SK-N-SH treated with all-trans-retinoic acid at 6 μM for 48 hours (cell line): ENCODE results near the gene SP2.

Source experiments
- ARNTL ChIP-seq: fragments of 450-650 bp; formaldehyde crosslinking; IDR thresholded peaks from 2 replicates; pipeline ENCODE4 v1.5.0; 2020; ENCODE audit warnings: low read depth, mild to moderate bottlenecking, moderate library complexity, borderline replicate concordance
- ESRRG ChIP-seq: fragments of 250-450 bp; sonication (Bioruptor Pico); IDR thresholded peaks from 2 replicates; pipeline ENCODE4 v1.6.1; 2021; ENCODE audit warnings: mild to moderate bottlenecking
- ISL1 ChIP-seq: fragments of 250-450 bp; sonication (Bioruptor Pico); IDR thresholded peaks from 2 replicates; pipeline ENCODE4 v2.1.2; 2022; ENCODE audit warnings: mild to moderate bottlenecking, moderate library complexity
- PPARA ChIP-seq: fragments of 250-450 bp; sonication (Bioruptor Pico); IDR thresholded peaks from 2 replicates; pipeline ENCODE4 v1.5.0; 2020; ENCODE audit warnings: mild to moderate bottlenecking, borderline replicate concordance
- RARB ChIP-seq: fragments of 250-450 bp; sonication (Bioruptor Pico); IDR thresholded peaks from 2 replicates; pipeline ENCODE4 v1.8.0; 2021; ENCODE audit warnings: mild to moderate bottlenecking, moderate library complexity
- ZC3H10 ChIP-seq: fragments of 250-450 bp; sonication (Bioruptor Pico); IDR thresholded peaks from 2 replicates; pipeline ENCODE4 v1.5.1; 2021; ENCODE audit warnings: mild to moderate bottlenecking, moderate library complexity
- ZFP3 ChIP-seq: fragments of 250-450 bp; sonication (Bioruptor Pico); IDR thresholded peaks from 2 replicates; pipeline ENCODE4 v1.5.0; 2020; ENCODE audit warnings: mild to moderate bottlenecking, moderate library complexity
- ZFP30 ChIP-seq: fragments of 450-650 bp; formaldehyde crosslinking; IDR thresholded peaks from 2 replicates; pipeline ENCODE4 v1.5.0; 2022; ENCODE audit warnings: mild to moderate bottlenecking, moderate library complexity
- ZNF565 ChIP-seq: fragments of 450-650 bp; formaldehyde crosslinking; conservative IDR thresholded peaks from 2 replicates; pipeline ENCODE4 v1.5.0; 2020; ENCODE audit warnings: low read depth, mild to moderate bottlenecking, moderate library complexity
- ZNF8 ChIP-seq: fragments of 450-650 bp; formaldehyde crosslinking; IDR thresholded peaks from 2 replicates; pipeline ENCODE4 v1.5.0; 2020; ENCODE audit warnings: mild to moderate bottlenecking, moderate library complexity
- TF ChIP-seq, protein P1 (sequence below): fragments of 250-450 bp; sonication (Bioruptor Pico); IDR thresholded peaks from 2 replicates; pipeline ENCODE4 v1.5.1; 2021; ENCODE audit warnings: mild to moderate bottlenecking, moderate library complexity
- TF ChIP-seq, protein P2 (sequence below): fragments of 250-450 bp; sonication (Bioruptor Pico); IDR thresholded peaks from 2 replicates; pipeline ENCODE4 v1.8.0; 2021; ENCODE audit warnings: low read depth, mild to moderate bottlenecking, moderate library complexity, borderline replicate concordance
- TF ChIP-seq, protein P3 (sequence below): fragments of 250-450 bp; sonication (Bioruptor Pico); IDR thresholded peaks from 2 replicates; pipeline ENCODE4 v1.8.0; 2020; ENCODE audit warnings: mild to moderate bottlenecking, moderate library complexity, borderline replicate concordance

DNA sequence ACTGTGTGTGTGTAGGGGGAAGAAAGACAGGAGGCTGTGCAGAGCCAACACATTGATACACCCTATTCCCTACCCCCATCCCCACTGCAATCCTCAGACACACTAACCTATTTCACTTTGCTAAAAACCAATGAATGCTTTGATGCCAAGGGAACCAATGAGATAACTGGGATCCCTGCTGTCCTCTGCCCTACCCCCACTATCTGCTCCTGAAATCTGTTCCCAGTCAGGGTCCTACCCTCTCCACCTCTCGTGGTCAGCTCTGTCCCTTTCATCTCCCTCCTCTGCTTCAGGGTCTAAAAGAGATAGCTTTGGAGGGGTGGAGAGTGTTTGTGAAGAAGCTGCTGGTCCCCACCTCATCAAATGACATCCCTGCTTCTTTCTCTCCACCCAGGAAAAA, 26.0 kb upstream of the SP2 start:
- TF ChIP-seq, protein P1, sequence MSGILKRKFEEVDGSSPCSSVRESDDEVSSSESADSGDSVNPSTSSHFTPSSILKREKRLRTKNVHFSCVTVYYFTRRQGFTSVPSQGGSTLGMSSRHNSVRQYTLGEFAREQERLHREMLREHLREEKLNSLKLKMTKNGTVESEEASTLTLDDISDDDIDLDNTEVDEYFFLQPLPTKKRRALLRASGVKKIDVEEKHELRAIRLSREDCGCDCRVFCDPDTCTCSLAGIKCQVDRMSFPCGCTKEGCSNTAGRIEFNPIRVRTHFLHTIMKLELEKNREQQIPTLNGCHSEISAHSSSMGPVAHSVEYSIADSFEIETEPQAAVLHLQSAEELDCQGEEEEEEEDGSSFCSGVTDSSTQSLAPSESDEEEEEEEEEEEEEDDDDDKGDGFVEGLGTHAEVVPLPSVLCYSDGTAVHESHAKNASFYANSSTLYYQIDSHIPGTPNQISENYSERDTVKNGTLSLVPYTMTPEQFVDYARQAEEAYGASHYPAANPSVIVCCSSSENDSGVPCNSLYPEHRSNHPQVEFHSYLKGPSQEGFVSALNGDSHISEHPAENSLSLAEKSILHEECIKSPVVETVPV (CRISPR knock-in tag), result no peak
- TF ChIP-seq, protein P2, sequence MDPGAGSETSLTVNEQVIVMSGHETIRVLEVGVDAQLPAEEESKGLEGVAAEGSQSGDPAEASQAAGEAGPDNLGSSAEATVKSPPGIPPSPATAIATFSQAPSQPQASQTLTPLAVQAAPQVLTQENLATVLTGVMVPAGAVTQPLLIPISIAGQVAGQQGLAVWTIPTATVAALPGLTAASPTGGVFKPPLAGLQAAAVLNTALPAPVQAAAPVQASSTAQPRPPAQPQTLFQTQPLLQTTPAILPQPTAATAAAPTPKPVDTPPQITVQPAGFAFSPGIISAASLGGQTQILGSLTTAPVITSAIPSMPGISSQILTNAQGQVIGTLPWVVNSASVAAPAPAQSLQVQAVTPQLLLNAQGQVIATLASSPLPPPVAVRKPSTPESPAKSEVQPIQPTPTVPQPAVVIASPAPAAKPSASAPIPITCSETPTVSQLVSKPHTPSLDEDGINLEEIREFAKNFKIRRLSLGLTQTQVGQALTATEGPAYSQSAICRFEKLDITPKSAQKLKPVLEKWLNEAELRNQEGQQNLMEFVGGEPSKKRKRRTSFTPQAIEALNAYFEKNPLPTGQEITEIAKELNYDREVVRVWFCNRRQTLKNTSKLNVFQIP (CRISPR knock-in tag), result no peak
- no peak for TF ChIP-seq PPARA (CRISPR knock-in tag)
- no peak for TF ChIP-seq ISL1 (CRISPR knock-in tag)
- TF ChIP-seq, protein P3, sequence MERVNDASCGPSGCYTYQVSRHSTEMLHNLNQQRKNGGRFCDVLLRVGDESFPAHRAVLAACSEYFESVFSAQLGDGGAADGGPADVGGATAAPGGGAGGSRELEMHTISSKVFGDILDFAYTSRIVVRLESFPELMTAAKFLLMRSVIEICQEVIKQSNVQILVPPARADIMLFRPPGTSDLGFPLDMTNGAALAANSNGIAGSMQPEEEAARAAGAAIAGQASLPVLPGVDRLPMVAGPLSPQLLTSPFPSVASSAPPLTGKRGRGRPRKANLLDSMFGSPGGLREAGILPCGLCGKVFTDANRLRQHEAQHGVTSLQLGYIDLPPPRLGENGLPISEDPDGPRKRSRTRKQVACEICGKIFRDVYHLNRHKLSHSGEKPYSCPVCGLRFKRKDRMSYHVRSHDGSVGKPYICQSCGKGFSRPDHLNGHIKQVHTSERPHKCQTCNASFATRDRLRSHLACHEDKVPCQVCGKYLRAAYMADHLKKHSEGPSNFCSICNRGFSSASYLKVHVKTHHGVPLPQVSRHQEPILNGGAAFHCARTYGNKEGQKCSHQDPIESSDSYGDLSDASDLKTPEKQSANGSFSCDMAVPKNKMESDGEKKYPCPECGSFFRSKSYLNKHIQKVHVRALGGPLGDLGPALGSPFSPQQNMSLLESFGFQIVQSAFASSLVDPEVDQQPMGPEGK, result no peak
- TF ChIP-seq ZFP3 (CRISPR knock-in tag), result no peak
- no peak for TF ChIP-seq ZNF8 (CRISPR knock-in tag)
- no peak for TF ChIP-seq ZFP30 (CRISPR knock-in tag)
- TF ChIP-seq ZC3H10, result no peak
- TF ChIP-seq RARB, result no peak
- TF ChIP-seq ARNTL (CRISPR knock-in tag), result no peak
- no peak for TF ChIP-seq ESRRG (CRISPR knock-in tag)
- no peak for TF ChIP-seq ZNF565 (CRISPR knock-in tag)
